GM21529 (cell line): ENCODE data around the gene STRIP2.
"Not testable (repeated sequence)": the region's sequence is repeated elsewhere in the genome, so short reads cannot be mapped to it uniquely, and the experiment has no call there.

Experiments
- ATAC-seq: cut with Tn5 transposase; IDR thresholded peaks from one replicate; pipeline ENCODE4 v1.9.1; 2021; ENCODE audit not compliant: unreplicated experiment

STRIP2 gene

GRCh38 chr7:129433847-129434674 is at the start of gene STRIP2:
Gene STRIP2 (plus strand): TSS chr7:129434432. CDS start chr7:129434473, 41 bp downstream.
- ATAC-seq, result peak; percentile 96

- ATAC-seq, result no peak
Measured at GRCh38 chr7:129385116-129385515, 49.1 kb upstream of the STRIP2 start.

- no peak for ATAC-seq
Measured at GRCh38 chr7:129385598-129385997, 48.6 kb upstream of the STRIP2 start.

GRCh38 chr7:129386506-129386905 is 47.7 kb upstream of the STRIP2 start:
- no peak for ATAC-seq

GRCh38 chr7:129387537-129387936 is 46.7 kb upstream of the STRIP2 start:
- no peak for ATAC-seq

- ATAC-seq, result no peak
Measured at GRCh38 chr7:129388333-129389098, 45.7 kb upstream of the STRIP2 start.

GRCh38 chr7:129389829-129390228 is 44.4 kb upstream of the STRIP2 start:
- no peak for ATAC-seq

- ATAC-seq, result no peak
Measured at GRCh38 chr7:129390314-129390713, 43.9 kb upstream of the STRIP2 start.

- no peak for ATAC-seq
Measured at GRCh38 chr7:129391546-129392171, 42.6 kb upstream of the STRIP2 start.

- no peak for ATAC-seq
Measured at GRCh38 chr7:129393255-129393654, 41.0 kb upstream of the STRIP2 start.

- ATAC-seq, result no peak
Measured at GRCh38 chr7:129394101-129394500, 40.1 kb upstream of the STRIP2 start.

- no peak for ATAC-seq
Measured at GRCh38 chr7:129394982-129395914, 39.0 kb upstream of the STRIP2 start.

- ATAC-seq, result no peak
Measured at GRCh38 chr7:129401228-129401966, 32.8 kb upstream of the STRIP2 start.

- ATAC-seq, result peak; percentile 64
Measured at GRCh38 chr7:129401967-129402860, 32.0 kb upstream of the STRIP2 start.

GRCh38 chr7:129405527-129405926 is 28.7 kb upstream of the STRIP2 start:
- ATAC-seq, result no peak

- ATAC-seq, result not testable (repeated sequence)
Measured at GRCh38 chr7:129410238-129410637, 24.0 kb upstream of the STRIP2 start.

- no peak for ATAC-seq
Measured at GRCh38 chr7:129412501-129412900, 21.7 kb upstream of the STRIP2 start.

GRCh38 chr7:129417073-129417472 is 17.2 kb upstream of the STRIP2 start:
- ATAC-seq, result no peak

- ATAC-seq, result no peak
Measured at GRCh38 chr7:129421717-129422250, 12.4 kb upstream of the STRIP2 start.
